WTC11 (cell line): ENCODE data around the gene NMB.

Experiments
- TF ChIP-seq, protein P1 (sequence below): fragments of 200-600 bp; IDR thresholded peaks from 2 replicates; pipeline ENCODE4 v1.8.0; 2022; ENCODE audit warnings: antibody characterized with exemption
- TF ChIP-seq, protein P2 (sequence below): sonication (generic); formaldehyde crosslinking; conservative IDR thresholded peaks from 2 replicates; pipeline ENCODE4 v1.8.1; 2022; ENCODE audit warnings: mild to moderate bottlenecking, missing genetic modification reagents
- TF ChIP-seq, protein P3 (sequence below): sonication (generic); formaldehyde crosslinking; IDR thresholded peaks from 2 replicates; pipeline ENCODE4 v1.8.1; 2022; ENCODE audit warnings: low read depth, missing genetic modification reagents, borderline replicate concordance

GRCh38 chr15:84631706-84632272 is 26.2 kb downstream of the NMB start:
- TF ChIP-seq, protein P1, sequence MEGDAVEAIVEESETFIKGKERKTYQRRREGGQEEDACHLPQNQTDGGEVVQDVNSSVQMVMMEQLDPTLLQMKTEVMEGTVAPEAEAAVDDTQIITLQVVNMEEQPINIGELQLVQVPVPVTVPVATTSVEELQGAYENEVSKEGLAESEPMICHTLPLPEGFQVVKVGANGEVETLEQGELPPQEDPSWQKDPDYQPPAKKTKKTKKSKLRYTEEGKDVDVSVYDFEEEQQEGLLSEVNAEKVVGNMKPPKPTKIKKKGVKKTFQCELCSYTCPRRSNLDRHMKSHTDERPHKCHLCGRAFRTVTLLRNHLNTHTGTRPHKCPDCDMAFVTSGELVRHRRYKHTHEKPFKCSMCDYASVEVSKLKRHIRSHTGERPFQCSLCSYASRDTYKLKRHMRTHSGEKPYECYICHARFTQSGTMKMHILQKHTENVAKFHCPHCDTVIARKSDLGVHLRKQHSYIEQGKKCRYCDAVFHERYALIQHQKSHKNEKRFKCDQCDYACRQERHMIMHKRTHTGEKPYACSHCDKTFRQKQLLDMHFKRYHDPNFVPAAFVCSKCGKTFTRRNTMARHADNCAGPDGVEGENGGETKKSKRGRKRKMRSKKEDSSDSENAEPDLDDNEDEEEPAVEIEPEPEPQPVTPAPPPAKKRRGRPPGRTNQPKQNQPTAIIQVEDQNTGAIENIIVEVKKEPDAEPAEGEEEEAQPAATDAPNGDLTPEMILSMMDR = no peak
- TF ChIP-seq, protein P2, sequence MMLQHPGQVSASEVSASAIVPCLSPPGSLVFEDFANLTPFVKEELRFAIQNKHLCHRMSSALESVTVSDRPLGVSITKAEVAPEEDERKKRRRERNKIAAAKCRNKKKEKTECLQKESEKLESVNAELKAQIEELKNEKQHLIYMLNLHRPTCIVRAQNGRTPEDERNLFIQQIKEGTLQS = no peak
- TF ChIP-seq, protein P3, sequence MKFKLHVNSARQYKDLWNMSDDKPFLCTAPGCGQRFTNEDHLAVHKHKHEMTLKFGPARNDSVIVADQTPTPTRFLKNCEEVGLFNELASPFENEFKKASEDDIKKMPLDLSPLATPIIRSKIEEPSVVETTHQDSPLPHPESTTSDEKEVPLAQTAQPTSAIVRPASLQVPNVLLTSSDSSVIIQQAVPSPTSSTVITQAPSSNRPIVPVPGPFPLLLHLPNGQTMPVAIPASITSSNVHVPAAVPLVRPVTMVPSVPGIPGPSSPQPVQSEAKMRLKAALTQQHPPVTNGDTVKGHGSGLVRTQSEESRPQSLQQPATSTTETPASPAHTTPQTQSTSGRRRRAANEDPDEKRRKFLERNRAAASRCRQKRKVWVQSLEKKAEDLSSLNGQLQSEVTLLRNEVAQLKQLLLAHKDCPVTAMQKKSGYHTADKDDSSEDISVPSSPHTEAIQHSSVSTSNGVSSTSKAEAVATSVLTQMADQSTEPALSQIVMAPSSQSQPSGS (CRISPR knock-in tag) = no peak
